D341Med (cell line): ENCODE results near the gene ZNF432.
A peak's percentile ranks its signal among the peaks of the same experiment; 100 is the strongest.

Experiments used
- DNase-seq: peaks from one replicate; pipeline ENCODE4 v3.0.0; 2012; ENCODE audit warnings: low spot score

The ZNF432 gene

DNA sequence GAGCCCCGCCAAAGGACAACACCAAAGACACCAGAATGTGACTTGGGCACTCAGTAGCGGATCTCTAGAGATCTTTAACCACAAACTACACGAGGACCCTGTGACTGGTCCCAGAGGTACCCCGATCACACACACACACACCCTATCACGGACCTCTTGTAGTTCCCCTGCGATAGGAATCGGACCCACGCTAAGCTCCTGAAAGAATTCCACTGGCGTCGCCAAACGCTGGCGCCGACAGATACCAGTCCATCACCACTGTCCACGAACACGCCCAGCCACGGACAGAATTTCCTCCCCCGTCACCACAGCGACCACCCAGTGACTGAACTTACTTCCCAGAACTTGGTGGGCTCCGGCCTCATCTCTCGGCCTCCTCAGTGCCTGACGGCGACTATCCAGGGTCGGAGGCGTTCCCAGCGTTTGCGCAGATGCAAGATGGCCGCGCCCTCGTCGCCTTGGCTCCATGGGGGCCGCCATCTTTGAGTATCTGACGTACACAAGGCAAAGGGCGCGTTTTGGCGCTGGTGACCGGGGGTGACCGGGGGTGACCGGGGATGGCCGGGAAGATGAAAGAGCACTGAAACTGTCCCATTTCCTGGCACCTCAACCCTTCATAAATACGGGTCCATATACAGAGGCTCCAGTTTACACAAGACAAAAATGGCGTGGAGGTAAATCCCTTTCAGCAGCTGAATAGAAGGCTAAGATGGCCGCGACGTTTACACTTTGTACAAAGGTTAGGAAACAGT is 40.7 kb downstream of the ZNF432 start, which contains the start of gene ZNF615:
Gene ZNF615, minus strand, starts transcription at position 406 of the 752 bp plus-strand sequence. CDS start 4,500 bp downstream, outside the sequence.
- peak; percentile 87 for DNase-seq

DNA sequence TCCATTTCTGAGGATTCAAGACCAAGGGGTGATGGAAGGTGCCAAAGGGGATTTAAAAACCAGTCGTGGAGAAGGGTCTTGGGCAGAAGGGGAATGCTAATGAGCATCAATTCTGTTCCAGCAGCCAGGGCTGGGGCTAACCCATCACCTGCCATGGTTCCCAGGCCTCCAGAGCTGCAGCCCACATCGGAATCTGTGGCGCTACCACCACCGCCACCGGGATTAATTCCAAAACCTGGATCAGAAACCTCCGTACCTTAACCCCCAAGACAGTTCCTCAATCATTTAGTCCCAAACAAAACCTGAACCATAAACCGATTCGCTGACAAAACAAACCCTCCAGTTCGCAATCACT is 41.2 kb downstream of the ZNF432 start:
- DNase-seq = peak; percentile 58

DNA sequence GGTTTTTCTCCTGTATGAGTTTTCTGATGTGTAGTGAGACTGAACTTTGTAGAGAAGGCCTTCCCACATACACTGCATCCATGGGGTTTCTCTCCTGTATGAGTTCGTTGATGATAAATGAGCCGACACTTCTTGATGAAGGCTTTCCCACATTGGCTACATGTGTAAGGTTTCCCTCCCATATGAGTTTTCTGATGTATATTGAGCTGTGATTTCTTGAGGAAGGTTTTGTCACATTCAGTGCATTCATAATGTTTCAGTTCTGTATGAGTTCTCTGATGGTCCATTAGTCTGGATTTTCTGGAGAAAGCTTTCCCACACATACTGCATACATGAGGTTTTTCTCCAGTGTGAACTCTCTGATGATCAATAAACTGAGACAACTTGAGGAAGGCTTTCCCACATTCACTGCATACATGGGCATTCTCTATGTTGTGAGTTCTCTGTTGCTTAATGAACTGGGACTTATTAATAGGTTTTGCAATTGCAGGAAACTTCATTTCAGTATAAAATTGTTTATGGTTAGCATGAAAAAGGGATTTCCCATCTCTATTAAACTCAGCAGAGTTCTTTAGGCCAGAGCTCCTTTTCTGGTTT is 54.5 kb downstream of the ZNF432 start:
- DNase-seq = no peak

DNA sequence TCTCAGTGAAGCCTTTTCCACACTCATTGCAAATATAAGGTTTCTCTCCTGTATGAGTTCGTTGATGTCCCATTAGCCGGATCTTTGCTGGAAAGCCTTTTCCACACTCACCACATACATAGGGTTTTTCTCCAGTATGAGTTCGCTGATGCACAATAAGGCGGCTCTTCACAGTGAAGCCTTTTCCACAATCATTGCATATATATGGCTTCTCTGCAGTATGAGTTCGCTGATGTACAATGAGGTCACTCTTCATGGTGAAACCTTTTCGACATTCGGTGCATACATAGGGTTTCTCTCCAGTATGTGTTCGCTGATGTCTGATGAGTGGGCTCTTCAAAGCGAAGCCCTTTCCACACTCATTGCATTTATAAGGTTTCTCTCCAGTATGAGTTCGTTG is 55.2 kb downstream of the ZNF432 start:
- no peak for DNase-seq

DNA sequence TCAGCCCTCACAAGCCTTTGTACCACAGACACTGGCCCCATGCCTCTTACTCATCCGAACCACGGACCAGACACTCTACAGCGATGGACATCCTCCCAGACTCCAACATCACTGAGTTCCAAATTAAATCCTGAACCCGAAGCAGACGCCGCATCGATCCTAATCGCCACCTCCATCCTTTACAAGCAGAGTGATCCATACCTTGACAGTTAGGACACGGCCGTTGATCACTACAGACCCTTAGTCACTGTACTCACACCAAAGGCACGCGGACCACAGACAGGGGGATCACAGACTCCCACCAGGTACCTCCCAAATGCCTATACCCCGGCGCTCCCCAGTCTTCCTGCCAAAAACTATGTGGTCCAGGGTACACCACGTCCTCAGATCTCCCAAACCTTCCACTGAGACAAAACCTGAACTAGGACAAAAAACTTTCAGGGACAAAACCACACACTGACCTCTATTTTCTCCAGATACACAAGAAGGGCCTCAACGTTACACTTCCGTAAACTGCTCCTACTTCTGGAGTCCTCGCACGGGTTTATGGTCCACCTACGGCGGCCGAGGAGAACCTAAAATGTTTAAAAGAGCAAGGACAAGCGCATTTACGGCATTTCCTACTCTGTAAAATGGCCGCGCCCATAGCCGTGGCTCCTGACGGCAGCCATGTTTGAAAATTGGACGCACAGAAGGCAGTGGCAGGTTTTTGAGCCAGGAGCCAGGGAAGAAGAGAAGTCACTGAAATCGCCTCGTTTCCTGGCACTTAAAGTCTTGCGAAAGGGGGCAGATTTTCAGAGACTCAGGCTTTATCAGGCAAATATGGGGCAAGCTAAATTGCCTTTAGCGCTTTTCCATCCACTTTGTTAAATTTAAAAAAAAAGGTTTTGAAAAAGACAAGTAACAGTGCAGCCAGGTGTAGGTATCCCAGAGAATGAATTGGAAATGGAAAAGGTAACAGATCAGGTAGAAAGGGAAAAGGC is 62.0 kb downstream of the ZNF432 start, which contains the start of gene ZNF350:
Gene ZNF350, minus strand, starts transcription at position 532 of the 983 bp plus-strand sequence. CDS start 12,480 bp downstream, outside the sequence.
- DNase-seq = peak; percentile 78

- no peak for DNase-seq
These were observed 65.3 kb downstream of the ZNF432 start for GRCh38 chr19:51983361-51983760.
